UCSD-AML1 (cell line): ENCODE results near the gene ABCC3.

ENCODE experiments used
- DNase-seq: peaks from one replicate; lab custom pipeline; 2025; ENCODE audit not compliant: unreplicated experiment; lab: John Stamatoyannopoulos, UW

Gene ABCC3

DNA sequence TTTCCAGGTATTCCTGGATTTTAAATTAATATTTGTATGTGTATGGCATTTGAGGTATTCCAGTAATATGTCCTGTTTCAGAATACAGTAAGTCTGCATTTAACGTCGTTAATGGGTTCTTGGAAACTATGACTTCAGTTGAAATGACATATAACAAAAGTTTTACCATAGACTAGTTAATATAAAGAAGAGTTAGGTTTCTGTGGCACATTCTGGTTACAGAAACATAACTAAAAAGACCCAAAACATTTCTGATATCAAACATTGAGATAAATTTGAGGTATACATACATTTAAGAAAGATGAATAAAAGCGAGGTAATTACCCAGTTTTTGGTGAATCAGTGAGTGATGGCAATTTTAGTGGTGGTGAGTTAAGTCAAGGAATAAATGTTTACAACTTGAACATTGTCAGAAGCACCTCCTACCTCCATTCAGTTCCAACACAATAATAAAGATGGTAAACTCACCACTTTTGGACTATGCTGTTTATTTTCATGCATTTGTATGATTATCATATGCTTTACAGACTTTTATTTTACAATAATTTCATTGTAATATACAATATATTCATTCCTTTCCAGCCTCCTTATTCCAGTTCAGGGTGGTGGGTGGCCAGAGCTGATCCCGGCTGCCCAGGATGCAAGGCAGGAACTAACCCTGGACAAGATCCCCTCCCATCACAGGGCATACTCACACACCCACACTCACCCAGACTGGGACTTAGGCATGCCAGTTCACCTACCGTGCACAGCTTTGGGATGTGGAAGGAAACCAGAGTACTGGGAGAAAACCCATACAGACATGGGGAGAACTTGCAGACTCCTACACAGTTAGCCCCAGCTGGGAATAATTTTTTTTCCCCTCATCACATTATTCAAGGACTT, 94.4 kb downstream of the ABCC3 start:
- DNase-seq = no peak

DNA sequence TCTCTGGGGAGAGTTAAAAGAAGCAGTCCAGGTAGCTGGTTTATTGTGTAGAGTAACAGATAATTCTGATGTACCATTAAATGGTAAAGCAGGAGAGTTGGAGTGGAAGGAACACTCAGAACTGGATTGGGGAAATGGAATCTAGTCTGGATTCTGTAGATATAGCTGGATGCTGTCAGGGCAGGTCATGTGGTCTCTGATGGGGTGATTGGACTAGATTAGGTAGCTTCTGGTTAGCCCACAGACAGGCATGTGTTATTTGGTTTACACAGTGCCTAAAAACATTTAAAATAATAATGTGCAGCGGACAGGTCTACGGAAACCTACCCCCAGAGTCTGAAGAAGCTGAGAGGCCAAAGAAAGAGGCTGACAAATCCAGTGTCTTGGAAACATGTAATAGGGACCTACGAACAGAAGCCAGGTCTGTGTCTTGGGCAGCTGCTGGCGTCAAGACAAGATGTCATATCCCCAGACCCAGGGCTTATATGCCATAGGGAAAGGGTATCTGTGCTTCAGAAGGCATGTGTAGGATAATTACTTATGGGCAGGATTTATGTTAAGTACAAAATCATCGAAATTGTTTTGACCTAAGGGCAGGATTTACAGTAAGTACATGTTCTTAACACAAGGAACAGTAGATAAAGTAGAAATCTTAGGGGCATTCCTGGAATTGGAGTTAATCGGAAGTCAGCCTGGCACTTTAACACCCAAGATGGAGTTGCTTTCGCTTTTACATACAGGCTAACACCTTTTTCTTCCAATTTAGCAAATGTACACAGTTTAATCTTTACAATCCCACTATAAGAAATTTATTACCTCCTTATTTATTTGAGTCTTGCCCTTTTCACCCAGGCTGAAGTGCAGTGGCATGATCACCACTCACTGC, 97.1 kb downstream of the ABCC3 start:
- DNase-seq = no peak

DNA sequence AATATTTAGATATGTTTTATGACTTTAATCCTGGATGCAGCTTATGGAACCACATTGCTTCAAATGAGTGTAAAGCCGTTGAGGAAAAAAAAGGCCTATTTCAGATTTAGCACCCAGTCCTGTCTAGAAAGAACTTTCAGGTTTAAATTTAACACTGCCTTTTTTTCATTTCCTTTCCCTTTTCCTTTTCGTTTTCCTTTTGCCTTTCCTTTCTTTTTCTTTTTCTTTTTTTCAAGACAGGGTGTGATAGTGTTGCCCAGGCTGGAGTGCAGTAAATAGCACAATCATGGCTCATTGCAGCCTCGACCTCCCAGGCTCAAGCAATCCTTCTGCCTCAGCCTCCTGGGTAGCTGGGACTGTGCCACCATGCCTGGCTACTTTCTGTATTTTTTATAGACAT, 100.6 kb downstream of the ABCC3 start:
- no peak for DNase-seq

DNA sequence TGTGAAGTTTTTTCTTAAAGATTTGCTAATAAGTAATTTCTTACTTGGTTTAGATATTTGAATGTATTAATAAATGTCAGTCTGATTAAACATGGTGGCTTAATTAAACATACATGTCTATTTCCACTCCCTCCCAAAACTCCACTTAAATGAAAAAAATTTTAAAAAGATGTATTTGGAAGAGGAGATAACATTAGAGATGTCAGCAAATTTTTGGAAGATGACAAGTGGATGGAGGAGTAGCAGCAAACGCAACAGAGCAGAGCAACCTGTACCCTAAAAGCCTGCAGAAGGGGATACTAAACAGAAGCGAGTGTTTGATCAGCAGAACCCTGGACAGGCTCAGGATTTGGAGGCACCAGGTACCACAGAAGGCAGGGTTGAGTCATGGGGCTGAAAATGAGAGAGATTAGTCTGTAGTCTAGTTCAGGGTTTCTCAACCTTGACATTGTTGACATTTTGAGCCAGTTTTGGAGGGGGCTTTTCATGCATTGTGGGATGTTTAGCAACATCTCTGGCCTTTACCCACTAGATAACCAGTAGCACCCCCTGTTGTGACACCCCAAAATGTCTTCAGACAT, 102.5 kb downstream of the ABCC3 start:
- no peak for DNase-seq

DNA sequence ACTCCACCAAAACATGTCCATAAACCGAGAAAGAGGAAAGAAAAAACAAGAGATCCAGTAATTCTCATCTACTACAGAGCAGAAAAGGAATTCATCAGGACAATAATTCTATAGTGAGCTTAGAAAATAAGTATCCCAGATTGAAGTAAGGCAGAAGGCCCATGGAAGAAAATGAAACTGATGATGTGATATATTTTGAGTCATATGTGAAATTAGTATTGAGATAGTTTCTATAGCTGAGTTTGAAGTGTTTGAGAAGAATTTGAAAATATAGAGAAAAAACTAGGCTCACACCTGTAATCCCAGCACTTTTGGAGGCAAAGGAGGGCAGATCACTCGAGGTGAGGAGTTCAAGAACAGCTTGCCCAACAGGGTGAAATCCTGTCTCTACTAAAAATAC, 104.4 kb downstream of the ABCC3 start:
- DNase-seq = no peak
